GM21526 (cell line): ENCODE measurements around the gene SNX27.
"Not testable (repeated sequence)": the region's sequence is repeated elsewhere in the genome, so short reads cannot be mapped to it uniquely, and the experiment has no call there.

Experiments used
- ATAC-seq: cut with Tn5 transposase; IDR thresholded peaks from one replicate; pipeline ENCODE4 v1.9.1; 2021; ENCODE audit warnings: moderate library complexity; ENCODE audit not compliant: unreplicated experiment, low FRiP score

Gene SNX27

DNA sequence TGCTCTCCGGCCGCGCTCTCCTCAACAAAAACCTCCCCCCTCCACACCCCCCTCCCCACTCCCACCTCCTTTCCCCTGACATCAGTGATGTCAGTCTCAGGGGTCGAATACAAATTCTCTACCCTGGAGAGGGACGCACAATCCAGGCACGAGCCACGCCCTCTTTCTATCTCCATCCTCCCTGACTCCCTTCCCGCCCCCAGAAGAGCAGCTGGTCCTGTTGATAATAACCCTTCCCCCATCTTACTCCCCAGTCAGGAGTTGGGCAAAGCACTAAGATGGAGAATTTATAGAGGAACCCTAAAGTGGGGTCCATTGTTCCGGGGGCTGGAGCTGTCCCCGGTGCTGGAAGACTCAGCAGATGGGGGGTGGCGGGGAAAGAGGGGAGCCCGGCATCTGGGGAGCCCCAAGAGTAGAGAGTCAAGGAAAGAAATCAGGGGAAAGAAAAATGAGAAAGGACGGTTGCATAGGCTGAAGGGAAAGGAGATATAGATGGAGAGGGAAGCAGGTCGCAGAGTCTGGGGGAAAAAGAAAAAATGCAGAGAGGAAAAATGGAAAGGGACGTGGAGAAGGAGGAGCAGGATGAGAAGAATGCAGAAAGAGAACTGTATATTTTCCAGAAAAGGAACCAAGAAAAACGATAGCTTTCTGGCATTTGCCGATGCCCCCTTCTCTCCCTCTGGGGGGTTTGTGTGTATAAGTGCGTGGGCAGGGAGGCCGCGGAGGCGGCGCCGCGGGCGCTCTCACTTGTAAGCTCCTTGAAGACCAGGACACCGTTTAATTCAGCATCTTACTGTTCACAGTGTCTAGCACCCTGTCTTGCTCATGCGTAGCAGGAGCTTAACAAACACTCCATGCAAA is 105.2 kb downstream of the SNX27 start, which contains the start of gene CELF3:
TSS of gene CELF3 (minus strand) at position 33 of the 861 bp plus-strand sequence. CDS start 783 bp downstream, outside the sequence.
- no peak for ATAC-seq

DNA sequence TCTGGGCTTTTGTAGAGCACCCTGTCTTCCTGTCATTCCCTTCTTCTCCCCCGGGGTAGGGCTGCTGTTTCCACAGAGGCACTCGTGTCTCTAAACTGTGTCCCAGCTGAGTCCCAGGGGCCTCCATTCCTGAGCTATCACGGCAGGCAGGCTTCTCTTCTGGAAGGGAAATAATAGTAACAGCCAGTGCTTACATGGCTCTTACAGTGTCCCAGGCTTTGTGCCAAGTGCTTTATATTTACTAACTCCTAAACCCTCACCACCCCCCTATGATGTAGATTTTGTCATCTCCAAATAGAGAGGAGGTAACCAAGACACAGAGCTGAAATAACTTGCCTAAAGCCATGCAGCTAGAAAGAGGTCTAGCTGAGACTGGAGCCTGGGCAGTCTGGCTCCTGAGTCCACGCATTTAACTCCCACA is 106.2 kb downstream of the SNX27 start:
- no peak for ATAC-seq

DNA sequence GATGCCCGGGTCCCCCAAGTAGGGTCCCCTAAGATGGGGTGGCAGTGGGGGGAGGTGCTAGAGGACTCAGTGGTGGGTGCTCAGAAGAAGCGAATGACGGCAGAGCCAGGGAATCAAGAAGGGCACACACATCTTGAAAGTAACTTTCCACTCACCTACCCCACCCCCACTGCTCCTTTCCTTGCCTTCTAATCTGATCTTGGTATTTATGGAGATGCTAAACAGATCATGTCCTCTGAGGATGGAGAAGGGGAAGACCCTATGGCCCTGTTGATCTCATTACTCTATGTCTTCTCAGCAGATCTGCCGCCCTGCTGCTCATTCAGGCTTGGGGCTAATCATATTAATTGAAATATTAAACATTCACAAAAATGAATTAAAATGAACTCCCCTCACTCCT is 106.8 kb downstream of the SNX27 start:
- ATAC-seq: no peak

DNA sequence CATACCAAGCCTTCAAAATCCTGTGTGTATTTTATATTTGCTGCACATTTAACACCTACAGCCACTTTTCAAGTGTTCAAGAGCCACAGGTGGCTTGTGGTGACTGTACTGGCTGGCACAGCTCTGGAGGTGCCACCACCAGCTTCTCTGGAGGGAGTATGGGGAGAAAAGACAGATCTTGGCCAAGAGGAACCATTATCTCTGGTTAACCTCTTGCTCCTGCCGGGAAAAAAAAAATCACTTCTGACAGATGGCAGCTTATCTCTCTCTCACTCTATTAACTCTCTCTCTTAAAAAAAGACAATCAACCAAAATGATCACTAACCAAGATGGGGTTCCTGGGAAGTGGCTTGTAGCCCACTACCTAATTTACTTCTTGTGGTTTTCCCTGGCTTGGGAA is 108.3 kb downstream of the SNX27 start:
- no peak for ATAC-seq

DNA sequence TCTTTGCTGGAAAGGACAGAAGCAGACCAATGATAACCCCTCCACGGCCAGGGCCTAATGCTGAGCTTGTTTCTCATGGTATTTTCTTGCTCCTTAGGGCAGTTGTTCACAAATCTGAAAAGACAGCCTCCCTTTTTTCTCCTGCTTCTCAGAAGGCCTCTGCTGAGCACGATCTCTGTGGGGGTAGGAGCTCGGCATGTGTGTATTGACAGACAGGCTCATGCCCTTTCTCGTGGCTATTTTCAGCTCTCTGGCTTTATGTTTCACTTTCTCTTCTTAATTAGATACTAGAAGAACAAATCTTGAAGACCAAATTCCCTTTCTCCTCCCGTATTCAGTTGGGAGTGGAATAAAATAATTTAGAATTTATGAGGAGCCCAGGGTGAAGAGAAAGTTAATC is 108.7 kb downstream of the SNX27 start:
- no peak for ATAC-seq

DNA sequence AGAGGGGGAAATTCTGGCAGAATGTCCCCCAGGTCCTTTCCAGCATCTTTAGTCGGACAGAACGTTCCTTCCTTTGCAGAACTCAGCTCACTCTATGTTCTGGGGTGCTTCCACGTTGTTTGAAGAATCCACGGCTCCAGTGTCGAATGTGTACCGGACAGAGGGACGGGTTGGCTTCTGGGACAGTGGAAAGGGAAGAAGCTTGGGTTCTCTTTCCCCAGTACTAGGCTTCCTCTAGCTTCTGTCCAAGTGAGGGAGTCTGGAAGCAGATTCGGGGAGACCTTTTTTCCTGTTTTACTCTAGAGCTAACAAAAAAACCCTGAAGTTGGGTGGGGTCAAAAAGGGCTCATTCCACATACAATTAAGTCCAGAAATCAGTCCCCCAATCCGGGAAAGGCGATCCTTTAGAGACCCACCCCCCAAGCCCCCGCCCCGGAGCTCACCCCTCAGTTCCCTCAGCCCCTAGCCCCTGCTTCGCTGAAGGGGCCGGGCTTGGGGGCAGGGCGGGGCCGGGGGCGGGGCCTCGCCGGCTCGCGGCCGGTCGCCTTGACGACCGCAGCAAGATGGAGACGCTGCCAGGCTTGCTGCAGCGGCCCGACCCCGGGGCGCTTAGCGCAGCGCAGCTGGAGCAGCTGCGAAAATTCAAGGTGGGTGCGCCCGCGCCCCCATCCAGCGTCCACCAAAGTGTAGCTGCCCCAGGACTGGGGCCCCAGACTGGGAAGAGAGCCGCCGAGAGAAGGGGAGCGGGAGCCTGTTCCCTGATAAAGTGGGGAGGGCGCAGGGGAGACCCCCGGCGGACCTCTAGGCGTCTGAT is 109.3 kb downstream of the SNX27 start, which contains the start of gene RIIAD1:
TSS of gene RIIAD1 (plus strand) at position 549 of the 814 bp plus-strand sequence. CDS start at position 564, 15 bp downstream.
- ATAC-seq: no peak

DNA sequence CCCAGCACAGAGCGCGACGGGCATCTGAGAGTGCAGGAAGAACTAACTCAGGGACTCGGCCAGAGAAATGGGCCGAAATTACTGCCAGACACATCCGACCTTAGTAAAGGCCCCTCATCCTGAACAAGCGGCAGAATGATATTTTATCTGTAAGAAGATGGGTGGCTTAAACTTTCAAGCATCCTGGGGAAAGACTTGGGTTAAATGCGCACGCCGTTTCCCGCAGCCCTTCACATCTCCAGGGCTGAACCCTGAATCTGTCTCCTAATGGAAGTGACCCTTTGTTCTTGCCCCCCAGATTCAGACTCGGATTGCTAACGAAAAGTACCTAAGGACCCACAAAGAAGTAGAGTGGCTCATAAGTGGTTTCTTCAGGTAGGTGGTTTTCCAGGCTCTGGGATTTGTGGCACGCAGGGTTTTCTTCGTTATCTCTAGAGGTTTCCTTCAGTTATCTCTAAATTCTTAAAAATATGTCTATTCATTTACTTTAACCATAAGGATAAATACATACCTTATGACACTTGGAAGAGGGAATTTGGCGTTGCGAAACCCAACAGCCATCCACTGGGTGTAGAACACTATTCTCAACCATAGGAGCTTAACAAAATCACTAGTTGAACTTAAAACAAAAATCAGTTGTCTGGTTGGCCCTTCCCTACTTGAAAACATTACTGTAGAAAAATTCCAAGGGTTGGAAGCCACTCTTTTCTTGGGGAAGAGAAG is 110.1 kb downstream of the SNX27 start:
- ATAC-seq: no peak

DNA sequence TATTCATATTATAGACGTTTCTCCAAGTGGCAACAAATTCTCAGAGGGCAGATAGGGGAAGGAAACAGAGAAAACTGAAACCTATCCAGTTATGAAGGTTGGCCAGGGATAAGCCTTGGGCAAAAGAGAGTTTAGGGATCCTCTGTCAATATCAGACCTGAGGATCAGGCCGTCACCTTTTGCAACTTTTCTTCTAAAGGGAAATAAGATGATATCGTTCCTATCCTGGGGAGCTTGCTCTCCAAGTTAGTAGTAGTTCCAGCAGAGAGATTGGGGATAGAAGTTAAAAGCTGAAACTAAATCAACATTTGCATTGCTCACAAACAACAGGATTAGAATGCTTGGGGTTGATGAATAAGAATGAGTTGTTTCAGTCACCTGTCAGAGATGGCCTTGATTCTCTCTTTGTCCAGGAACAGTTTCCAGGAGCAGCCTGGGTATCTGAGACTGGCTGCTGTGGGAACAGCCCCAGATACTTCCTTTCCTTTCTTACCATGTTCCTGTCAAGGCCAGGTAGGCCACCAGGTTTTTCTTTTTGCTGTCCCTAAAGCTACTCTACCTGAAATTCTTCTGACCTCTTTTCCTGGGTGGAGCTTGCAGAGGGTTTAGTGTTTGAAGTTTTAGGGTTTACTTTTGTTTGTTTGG is 112.0 kb downstream of the SNX27 start:
- no peak for ATAC-seq

DNA sequence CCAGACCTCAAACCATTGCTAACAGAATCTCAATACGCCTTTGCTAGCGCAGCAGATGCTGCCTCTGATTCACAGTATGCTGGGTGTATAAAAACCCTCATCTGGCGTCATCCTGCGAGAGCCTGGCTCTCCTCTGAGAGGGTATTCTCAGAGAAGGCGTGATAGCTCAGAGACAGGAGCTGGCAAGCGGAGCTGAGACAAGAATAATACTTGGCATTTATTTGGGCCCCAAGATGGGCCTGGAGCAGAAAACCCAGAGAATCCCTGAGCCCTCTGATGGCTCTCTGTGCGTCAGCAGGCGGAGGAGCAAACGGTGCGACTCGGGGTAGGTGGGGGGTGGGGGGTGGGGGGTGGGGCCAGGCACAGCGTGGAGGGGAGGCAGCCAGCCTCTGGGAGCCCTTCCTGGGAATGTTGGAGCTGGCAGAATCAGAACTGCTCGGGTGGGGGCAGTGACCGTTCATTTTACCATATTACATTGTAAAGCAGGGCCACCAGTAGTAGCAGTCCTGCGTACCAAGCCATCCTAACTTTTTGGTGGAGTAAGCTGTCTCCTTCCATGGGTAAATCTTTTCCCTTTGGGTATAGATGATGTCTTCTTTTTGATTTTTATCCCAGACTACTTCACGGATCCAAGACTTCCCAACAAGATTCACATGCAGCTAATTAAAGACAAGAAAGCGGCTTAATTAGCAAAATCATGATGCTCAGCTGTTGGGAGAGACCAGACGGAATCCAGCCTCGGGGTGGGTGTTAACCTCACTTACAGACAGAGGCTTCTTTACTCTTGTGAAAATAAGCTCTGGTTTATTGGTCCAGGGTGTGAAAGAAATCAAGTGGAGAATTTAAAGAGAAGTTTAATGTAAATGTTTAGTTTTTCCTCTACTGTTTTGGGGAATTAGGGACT is 116.6 kb downstream of the SNX27 start:
- no peak for ATAC-seq

DNA sequence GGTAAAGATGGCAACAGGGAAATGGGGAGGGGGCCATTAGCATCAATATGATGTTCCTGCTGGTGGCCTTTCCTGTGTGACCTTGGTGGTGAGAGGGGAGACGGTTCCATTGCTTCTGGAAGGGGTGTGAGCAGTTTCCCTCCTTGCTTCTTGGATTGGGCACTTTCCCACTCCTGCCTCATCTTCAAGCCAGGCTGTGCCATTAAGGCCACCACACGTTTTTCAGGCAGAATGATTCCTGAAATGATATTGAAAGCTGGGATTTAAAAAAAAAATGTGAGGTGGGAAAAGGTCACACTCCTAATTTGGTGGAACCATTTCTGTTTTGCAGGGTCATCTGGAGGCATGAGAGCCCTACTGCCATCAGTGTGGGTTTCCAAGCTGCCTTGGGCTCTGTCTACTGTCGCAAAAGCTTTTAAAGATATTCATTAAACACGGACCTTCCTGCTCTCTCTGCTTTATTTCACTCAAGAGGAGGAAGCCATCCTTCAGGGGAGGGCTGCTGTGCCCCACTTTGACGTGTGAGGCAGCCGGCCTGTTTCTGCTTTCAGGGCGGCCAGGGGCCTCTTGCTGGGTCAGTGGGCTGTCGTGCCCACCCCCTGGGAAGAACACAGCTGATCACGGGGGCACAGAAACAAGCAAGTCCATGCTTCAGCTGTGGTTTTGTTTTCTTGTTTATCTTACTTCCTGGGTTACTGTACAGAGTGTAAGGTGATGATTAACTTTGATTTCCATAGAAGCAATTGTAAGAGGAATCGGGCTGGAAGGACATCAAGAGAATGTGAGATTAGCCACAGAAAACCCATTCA is 117.5 kb downstream of the SNX27 start:
- no peak for ATAC-seq

DNA sequence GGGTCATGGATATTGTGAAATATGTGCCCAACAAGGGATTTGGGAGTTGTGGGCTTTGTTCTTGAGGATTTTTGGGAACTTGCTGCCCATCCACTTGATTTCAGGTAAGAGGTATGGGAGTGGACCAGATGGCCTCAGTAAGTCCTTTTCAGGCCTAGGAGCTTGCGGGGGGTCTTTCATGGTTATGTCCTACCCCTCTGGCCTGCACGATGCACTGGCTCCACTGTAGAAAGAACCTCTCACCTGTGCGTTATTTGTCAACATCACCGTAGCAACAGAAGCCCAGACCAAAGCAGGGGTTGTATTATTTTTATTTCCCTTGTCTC is 118.1 kb downstream of the SNX27 start:
- ATAC-seq: no peak

DNA sequence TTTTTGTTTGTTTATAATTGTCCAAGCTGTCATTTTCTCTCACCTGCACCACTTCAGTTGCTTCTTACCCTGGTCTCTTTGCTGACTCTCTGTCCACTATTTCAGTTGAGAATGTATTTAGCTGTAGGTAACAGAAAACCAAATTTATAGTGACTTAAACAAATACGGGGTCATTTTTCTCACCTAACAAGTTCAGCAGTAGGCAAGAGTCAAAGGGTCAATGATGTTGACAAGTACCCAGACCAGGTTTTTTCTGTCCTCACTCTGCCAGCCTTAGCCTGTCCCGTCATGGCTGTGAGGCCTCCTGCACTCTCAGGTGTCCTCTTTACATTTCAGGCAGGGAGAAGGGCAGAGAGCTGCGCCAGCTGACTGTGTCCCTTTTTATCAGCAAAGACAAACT is 121.3 kb downstream of the SNX27 start:
- no peak for ATAC-seq

DNA sequence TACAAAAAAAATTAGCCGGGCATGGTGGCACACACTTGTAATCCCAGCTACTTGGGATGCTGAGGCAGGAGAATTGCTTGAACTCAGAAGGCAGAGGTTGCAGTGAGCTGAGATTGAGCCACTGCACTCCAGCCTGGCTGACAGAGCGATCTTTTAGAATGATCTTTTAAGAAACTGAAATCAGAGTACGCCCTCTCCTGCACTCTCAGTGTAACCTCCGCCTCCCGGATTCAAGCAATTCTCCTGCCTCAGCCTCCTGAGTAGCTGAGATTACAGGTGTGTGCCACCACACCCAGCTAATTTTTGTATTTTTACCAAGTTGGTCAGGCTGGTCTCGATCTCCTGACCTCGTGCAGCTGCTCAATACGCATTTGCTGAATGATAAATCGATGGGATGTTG is 122.1 kb downstream of the SNX27 start:
- ATAC-seq: not testable (repeated sequence)

DNA sequence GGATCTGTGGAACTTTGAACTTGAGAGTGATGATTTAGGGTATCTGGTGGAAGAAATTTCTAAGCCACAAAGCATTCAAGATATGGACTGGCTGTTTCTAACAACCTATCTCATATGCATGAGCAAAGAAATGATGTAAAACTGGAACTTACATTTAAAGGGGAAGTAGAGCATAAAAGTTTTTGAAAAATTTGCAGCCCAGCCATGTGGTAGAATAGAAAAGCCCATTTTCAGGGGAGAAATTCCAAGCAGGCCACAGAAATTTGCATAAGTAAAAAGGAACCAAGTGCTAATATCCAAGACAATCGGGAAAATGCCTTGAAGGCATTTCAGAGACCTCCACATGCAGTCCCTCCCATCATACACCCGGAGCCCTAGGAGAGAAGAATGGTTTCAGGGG is 125.2 kb downstream of the SNX27 start:
- ATAC-seq: no peak

DNA sequence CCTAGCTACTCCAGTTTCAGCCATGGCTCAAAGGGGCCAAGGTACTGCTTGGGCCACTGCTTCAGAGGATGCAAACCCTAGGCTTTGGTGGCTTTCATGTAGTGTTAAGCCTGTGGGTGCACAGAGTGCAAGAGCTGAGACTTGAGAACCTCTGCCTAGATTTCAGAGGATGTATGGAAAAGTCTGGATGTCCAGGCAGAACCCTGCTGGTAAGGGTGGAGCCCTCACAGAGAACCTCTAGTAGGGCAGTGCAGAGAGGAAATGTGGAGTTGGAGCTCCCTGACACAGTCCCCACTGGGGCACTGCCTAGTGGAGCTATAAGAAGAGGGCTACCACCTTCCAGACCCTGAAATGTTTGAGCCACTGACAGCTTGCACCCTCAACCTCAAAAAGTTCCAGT is 125.6 kb downstream of the SNX27 start:
- ATAC-seq: no peak

DNA sequence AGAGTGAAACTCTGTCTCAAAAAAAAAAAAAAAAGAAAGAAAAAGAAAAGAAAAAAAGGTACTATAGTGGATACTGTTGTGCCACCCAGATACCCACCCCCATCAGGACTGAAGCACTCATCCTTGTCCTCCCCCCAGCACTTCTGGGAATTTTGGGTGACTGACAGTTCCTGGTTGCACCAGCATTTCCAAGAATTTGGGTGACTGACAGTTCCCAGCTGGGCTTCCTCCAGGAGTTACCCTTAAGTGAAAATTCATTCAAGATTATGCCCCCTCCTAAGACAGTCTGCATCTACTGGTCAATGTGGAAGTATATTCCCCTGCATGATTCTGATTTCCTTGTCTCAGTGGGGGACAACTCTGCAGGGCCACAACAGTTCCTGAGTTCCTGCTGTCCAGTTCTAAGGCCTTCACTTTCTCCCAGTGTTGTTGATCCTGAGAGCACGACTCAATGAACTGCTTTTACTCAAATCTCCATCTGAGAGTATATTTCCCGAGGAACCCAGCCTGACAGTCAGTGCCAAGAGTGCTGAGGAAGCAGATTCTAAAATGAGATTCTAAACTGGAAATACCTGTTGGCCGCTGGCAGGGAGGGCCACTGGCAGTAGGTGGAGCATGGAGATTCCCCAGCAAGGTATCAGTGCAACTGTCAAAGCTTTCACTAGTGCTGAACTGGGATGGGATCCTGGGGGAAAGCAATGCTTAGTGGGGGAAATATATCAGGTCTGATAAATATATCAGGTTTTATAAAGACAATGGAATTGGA is 127.9 kb downstream of the SNX27 start:
- no peak for ATAC-seq

DNA sequence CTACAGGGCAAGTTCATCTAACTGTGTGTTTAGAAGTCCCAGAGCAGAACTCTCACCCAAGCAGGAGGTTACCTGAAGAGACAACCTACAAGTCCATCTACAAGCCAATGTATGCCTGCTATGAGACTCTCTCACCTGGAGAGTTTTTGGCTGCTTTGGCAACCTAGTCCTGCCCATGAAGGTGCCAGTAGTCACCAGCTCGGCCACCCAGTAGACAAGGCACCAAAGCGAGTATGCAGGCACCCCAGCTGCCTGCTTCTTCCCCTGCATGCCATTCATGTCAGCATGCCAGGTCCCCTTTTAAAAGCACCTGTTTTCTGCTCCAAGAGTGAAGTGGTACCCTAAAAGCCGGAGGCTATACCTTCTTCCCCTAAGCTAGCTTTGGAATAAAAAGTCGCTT is 129.7 kb downstream of the SNX27 start:
- no peak for ATAC-seq
